Ishikawa (cell line): ENCODE results near the gene MARS1.

ENCODE experiments used
- CEBPB ChIP-seq: IDR thresholded peaks from 2 replicates; pipeline ENCODE4 v1.6.1; 2012
- CREB1 ChIP-seq: IDR thresholded peaks from 2 replicates; pipeline ENCODE4 v1.6.1; 2012; ENCODE audit warnings: low read depth
- EGR1 ChIP-seq: IDR thresholded peaks from 2 replicates; pipeline ENCODE4 v1.6.1; 2012
- EP300 ChIP-seq: IDR thresholded peaks from 2 replicates; pipeline ENCODE4 v1.6.1; 2012; ENCODE audit warnings: borderline replicate concordance
- FOXM1 ChIP-seq: IDR thresholded peaks from 2 replicates; pipeline ENCODE4 v1.6.1; 2012; ENCODE audit warnings: low read depth, borderline replicate concordance
- NFIC ChIP-seq: IDR thresholded peaks from 2 replicates; pipeline ENCODE4 v1.6.1; 2012
- RAD21 ChIP-seq: IDR thresholded peaks from 2 replicates; pipeline ENCODE4 v1.6.1; 2012; ENCODE audit warnings: low read depth
- REST ChIP-seq: IDR thresholded peaks from 2 replicates; pipeline ENCODE4 v1.6.1; 2012; ENCODE audit warnings: low read depth, mild to moderate bottlenecking
- TAF1 ChIP-seq: IDR thresholded peaks from 2 replicates; pipeline ENCODE4 v1.6.1; 2012; ENCODE audit warnings: low read depth, mild to moderate bottlenecking
- TCF12 ChIP-seq: IDR thresholded peaks from 2 replicates; pipeline ENCODE4 v1.6.1; 2012; ENCODE audit warnings: low read depth
- TEAD4 ChIP-seq: IDR thresholded peaks from 2 replicates; pipeline ENCODE4 v1.6.1; 2012
- YY1 ChIP-seq: IDR thresholded peaks from 2 replicates; pipeline ENCODE4 v1.6.1; 2012; ENCODE audit warnings: low read depth
- ZBTB7A ChIP-seq: IDR thresholded peaks from 2 replicates; pipeline ENCODE4 v1.6.1; 2012; ENCODE audit warnings: low read depth
- TF ChIP-seq, protein P1 (sequence below): IDR thresholded peaks from 2 replicates; pipeline ENCODE4 v1.6.1; 2012
- TF ChIP-seq, protein P2 (sequence below): IDR thresholded peaks from 2 replicates; pipeline ENCODE4 v1.6.1; 2012

Gene MARS1

GRCh38 chr12:57473886-57474285, 14.0 kb upstream of the MARS1 start:
- TF ChIP-seq TCF12, result no peak
- no peak for TF ChIP-seq NFIC
- no peak for TF ChIP-seq YY1
- no peak for TF ChIP-seq TAF1
- no peak for TF ChIP-seq ZBTB7A
- no peak for TF ChIP-seq REST
- TF ChIP-seq EGR1, result no peak
- no peak for TF ChIP-seq TEAD4
- TF ChIP-seq CREB1, result no peak
- TF ChIP-seq, protein P1, sequence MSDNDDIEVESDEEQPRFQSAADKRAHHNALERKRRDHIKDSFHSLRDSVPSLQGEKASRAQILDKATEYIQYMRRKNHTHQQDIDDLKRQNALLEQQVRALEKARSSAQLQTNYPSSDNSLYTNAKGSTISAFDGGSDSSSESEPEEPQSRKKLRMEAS, result no peak
- no peak for TF ChIP-seq EP300
- no peak for TF ChIP-seq FOXM1
- no peak for TF ChIP-seq CEBPB

- TF ChIP-seq NFIC, result peak; percentile 48; the same call in 1 of the 2 replicates
- TF ChIP-seq RAD21, result no peak
Observed at GRCh38 chr12:57474430-57474829, 13.4 kb upstream of the MARS1 start.

DNA sequence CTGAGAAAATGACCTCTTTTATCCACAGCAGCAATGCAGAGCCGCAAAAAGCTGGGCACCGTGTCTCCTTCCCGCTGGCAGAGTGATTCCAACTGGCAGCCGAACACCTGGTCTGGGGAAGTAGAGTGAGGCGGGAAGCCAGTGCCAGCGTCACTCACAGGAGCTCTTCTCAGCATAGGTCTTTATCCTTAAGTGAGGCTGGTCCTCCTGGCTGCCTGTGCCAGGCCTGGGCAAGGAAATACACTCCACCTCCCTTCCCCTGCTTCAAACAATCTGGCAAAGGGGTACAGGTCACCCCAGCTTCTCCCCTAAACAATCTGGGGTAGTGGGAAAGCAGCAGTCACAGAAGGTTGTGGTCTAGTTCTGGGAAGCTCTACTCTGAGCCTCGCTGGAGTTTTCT, 13.0 kb upstream of the MARS1 start:
- no peak for TF ChIP-seq TEAD4
- TF ChIP-seq, protein P1, result no peak
- no peak for TF ChIP-seq TAF1
- no peak for TF ChIP-seq REST
- TF ChIP-seq, protein P2, sequence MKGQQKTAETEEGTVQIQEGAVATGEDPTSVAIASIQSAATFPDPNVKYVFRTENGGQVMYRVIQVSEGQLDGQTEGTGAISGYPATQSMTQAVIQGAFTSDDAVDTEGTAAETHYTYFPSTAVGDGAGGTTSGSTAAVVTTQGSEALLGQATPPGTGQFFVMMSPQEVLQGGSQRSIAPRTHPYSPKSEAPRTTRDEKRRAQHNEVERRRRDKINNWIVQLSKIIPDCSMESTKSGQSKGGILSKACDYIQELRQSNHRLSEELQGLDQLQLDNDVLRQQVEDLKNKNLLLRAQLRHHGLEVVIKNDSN, result no peak
- TF ChIP-seq NFIC, result no peak
- TF ChIP-seq EGR1, result no peak
- TF ChIP-seq YY1, result no peak
- TF ChIP-seq TCF12, result no peak
- TF ChIP-seq CEBPB, result no peak
- TF ChIP-seq RAD21, result no peak
- no peak for TF ChIP-seq ZBTB7A
- no peak for TF ChIP-seq CREB1
- no peak for TF ChIP-seq EP300
- TF ChIP-seq FOXM1, result no peak

- TF ChIP-seq FOXM1, result no peak
- TF ChIP-seq TAF1, result no peak
- no peak for TF ChIP-seq ZBTB7A
- no peak for TF ChIP-seq RAD21
- TF ChIP-seq REST, result no peak
- no peak for TF ChIP-seq CEBPB
- no peak for TF ChIP-seq CREB1
- TF ChIP-seq, protein P1, result no peak
- no peak for TF ChIP-seq NFIC
- TF ChIP-seq, protein P2, result no peak
Observed at GRCh38 chr12:57475271-57476161, 12.4 kb upstream of the MARS1 start.
